ENCODE data around the gene UST.
"Not testable (repeated sequence)": the region's sequence is repeated elsewhere in the genome, so short reads cannot be mapped to it uniquely, and the experiment has no call there.

UST gene

GRCh38 chr6:148898376-148899014, 151.7 kb downstream of the UST start:
- DNase-seq (ENCODE audit: low spot score) = no peak

GRCh38 chr6:148904896-148905870, 158.4 kb downstream of the UST start:
- no peak for DNase-seq (ENCODE audit: low spot score)

GRCh38 chr6:148905901-148906300, 159.1 kb downstream of the UST start:
- no peak for DNase-seq (ENCODE audit: low spot score)

DNA sequence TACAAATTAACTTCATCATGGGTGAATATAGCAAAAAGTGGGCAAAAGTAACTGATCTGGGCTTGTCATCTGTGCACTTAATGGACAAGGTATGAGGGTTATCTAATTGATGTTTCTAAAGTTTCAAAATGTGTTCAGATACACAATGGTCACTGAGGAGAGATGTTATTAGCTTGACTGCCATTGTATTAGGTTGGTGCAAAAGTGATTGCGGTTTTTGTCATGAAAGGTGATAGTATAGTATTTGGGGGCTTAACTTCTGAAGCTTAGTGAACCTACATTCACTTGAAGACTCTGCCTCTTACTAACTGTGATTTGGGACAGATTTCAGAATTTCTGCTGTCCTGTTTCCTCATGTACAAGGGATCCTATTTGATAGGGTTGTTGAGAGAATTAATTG, 159.6 kb downstream of the UST start:
- no peak for DNase-seq (ENCODE audit: low spot score)

- no peak for DNase-seq (ENCODE audit: low spot score)
These were observed 160.7 kb downstream of the UST start for GRCh38 chr6:148907573-148907972.

DNA sequence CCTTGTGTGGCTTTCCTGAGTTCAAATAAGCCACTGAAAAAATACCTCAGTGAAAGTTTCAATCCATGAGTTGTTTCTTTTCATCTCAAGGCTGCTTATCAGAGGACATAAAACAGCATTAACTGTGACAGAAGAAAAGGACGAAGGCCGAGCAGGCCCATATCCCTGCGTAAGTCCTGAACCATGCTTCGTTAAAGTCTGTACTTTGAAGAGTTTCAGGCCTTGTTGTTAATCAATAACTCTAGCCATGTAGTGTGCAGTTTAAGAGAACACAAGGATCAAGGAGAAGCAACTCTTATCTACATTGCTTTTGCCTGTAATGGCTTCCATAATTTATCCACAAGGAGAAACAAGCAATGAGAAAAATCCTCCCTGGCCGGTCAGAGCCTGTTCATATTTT, 165.4 kb downstream of the UST start:
- DNase-seq (ENCODE audit: low spot score) = no peak

DNA sequence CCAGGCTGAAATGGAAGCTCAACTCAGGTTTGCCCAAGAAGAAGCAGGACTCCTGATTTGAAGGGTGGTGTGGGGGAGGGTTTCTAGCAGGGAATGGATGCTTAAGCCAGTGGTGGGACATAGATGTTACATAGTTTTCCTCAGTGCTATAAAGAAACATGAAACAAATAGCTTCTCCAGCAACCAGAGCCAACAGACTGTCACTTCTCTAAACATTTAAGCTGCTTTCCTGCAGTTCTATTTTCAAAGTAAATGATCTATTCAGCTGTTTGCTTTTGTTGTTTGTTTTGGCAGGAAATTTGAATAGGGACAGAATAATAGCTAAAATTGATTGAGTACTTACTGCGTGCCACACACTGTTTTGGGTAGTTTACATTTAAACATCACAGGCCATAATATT, 169.0 kb downstream of the UST start:
- DNase-seq (ENCODE audit: low spot score) = no peak

DNA sequence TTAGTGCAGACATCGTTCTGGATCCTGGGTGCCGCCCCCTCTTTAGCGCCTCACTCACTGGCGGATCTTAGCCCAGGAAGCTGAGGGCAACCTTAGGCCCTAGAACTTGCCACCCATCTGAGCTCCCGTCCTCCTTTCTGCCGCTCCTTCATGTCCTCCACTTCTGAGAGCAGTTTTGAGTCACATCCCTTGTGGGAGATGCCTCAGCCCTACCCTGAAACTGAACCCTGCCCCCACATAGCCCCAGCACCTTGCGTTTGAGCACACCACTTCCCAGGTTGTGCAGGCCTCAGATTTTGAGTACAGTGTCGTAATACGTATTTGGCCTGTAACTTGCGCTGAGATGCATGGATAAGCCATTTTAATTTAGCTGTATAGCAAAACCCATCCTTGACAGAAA, 169.7 kb downstream of the UST start:
- DNase-seq (ENCODE audit: low spot score) = not testable (repeated sequence)

- DNase-seq (ENCODE audit: low spot score) = no peak
These were observed 177.6 kb downstream of the UST start for GRCh38 chr6:148924226-148925012.

DNA sequence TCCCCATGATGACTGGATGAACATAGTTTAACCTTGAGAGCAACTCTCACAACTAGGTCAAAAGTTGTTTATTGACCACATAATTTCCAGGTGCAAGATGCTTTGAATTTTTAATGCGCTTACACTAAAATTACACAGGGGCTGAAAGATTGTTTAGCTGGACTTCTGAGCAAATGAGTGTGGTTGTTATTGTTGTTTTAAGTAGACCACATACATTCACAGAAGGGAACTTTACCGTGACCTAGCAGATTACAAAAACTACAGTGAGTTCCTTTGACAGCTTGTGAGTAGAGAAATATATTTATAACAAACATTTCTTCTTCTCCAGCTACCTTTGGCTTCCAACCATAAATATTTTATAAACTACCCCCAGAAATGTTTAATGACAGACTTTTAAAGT, 178.9 kb downstream of the UST start:
- DNase-seq (ENCODE audit: low spot score) = no peak

DNA sequence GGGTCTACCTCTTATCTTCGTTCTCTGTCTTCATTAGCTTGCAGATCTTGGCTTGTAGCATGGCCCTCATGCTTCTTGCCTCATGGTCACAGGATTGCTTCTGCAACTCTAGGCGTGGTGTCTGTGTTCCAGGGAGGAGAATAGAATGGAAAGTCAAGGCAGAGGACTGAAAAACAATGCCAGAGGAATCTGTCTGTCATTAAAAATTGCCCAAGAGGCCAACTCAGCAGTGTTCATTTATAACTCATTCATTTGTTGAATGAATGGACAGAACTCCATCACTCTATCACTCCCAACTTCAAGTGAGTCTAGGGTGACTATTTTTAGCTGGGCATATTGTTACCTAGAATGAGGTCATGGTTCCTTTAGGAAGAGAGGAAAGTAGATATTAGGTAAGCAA, 179.6 kb downstream of the UST start:
- no peak for DNase-seq (ENCODE audit: low spot score)

- DNase-seq (ENCODE audit: low spot score) = no peak
These were observed 180.8 kb downstream of the UST start for GRCh38 chr6:148927586-148927985.

DNA sequence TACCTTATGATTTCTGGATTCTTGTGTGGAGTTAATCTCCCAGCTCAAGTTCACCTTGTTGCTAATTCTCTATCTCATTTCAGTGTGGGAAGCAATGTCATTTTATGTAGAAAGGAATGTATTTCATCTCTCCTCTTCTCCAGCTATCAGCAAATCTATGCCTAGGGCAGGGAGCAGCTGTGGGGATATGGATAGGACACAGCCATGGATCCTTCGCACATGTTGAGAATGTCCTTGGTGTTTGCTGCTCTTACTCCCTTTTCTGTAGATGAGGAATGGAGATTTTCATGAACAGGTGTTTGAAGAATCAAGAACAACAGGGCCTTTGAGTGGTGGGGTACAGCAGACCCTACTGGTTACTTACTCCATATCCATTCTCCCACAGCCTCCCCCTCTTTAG, 182.0 kb downstream of the UST start:
- DNase-seq (ENCODE audit: low spot score) = no peak

- no peak for DNase-seq (ENCODE audit: low spot score)
These were observed 185.4 kb downstream of the UST start for GRCh38 chr6:148932208-148932607.

GRCh38 chr6:148932731-148933130, 185.9 kb downstream of the UST start:
- DNase-seq (ENCODE audit: low spot score) = no peak

DNA sequence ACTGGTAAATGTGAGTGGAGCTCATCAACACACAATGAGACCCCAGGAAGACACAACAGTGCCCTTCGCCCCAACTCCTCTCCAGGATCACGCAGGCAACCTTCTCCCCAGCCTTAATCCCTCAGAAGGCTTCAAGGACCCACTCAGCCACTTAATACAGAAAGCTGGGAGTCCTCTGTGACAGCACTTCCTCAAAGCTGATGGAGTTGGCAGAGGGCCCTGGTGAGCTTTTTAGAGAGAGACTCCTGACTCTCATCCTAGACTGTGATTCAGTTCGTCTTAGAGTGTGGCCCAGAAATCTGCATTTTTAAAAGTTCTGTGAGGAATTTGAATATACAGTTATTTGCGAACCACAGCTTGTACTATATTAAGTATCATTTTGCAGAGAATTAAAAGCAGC, 187.7 kb downstream of the UST start:
- no peak for DNase-seq (ENCODE audit: low spot score)

DNA sequence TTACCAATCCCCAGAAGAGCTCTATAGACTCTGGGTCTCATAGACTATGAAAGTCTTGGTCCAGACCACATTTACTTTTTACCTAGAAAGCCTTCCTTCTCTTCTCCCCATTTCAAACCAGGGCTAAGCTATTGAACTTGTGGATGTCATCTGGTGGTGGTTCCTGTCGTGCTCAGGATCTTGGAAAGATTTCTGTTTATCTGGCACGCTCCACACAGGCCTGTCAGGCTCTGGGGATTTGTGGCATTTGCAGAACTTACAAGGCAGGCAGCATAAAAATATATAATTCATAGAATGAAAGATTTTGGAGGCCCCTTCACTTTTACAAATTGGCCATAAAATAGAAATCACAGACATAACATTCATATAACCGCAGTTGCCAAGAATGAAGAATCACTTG, 188.1 kb downstream of the UST start:
- DNase-seq (ENCODE audit: low spot score) = no peak

DNA sequence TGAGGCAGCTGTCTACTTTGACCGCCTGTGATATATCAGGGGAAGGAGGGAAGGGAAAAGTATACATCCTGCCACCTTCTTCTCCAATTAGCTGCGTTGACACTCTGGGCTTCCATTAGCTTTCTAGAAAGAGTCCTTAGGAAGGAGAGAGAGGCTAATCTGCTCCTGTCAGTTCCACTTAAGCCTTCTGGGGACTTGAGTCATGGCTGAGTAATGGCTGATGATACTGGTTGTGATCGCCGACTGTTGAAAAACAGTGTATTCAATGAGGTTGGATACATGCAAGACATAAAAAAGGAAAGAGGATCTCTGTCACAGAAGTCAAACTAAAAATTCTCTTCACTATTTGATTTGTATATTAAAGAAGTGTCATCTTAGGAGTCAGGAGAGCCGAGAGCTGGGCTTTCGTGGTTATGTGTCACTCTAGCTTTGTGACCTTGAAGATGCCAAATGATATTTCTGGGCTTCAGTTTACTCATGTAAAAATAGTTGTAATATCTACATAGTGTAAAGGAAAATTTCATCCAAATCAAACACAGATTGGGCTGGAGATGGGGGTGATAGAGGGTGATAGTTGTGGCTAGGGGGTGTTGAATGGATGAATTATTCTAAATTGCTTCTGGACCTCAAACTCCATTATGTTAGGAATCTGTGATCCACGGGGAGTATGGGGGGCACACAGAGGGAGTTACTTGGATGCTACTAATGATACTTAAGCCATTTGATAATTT, 189.0 kb downstream of the UST start:
- DNase-seq (ENCODE audit: low spot score) = no peak

DNA sequence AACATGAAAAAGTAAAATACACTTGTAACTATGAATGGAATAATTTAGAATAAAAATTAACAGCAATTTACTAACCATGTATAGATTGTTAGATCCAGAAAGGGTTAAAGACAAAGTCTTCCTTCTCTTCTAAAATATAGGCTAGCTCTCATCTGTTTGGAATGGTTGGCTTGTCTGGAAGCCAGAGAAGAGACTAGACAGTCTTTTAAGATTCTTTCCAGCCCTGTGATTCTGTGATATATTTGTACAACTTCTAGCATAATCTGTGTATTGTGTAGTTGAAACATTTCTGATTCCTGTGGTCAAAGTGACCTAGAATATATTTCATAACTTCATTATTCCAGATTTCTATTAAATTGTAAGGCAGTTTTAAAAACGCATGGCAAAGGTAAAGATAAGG, 196.6 kb downstream of the UST start:
- no peak for DNase-seq (ENCODE audit: low spot score)

- no peak for DNase-seq (ENCODE audit: low spot score)
These were observed 197.8 kb downstream of the UST start for GRCh38 chr6:148944608-148945007.

- DNase-seq (ENCODE audit: low spot score) = no peak
These were observed 198.6 kb downstream of the UST start for GRCh38 chr6:148945301-148946021.
